Stimulated activated CD8-positive, alpha-beta memory T cell treated with anti-CD3 and anti-CD28 coated beads, Interleukin-4, amount 100 ng/mL, for 24 hours (primary cell): ENCODE data around the gene KANSL1L.

ENCODE experiments used
- DNase-seq: peaks from one replicate; pipeline ENCODE4 v3.0.0-alpha.2; 2020; ENCODE audit warnings: low read depth

The KANSL1L gene

GRCh38 chr2:210000464-210001324 lies 170.5 kb downstream of the KANSL1L start:
- no peak for DNase-seq

GRCh38 chr2:209998596-209998995 lies 172.6 kb downstream of the KANSL1L start:
- DNase-seq, result no peak

GRCh38 chr2:209993968-209994367 lies 177.2 kb downstream of the KANSL1L start:
- DNase-seq, result no peak

GRCh38 chr2:209990838-209991237 lies 180.4 kb downstream of the KANSL1L start:
- no peak for DNase-seq

GRCh38 chr2:209988010-209988409 lies 183.2 kb downstream of the KANSL1L start:
- no peak for DNase-seq

GRCh38 chr2:209986415-209986814 lies 184.8 kb downstream of the KANSL1L start:
- no peak for DNase-seq

GRCh38 chr2:209985874-209986273 lies 185.3 kb downstream of the KANSL1L start:
- no peak for DNase-seq

- no peak for DNase-seq
Observed at GRCh38 chr2:209984291-209984690, 186.9 kb downstream of the KANSL1L start.

- DNase-seq, result no peak
Observed at GRCh38 chr2:209977386-209978239, 193.6 kb downstream of the KANSL1L start.

GRCh38 chr2:209976698-209977385 lies 194.4 kb downstream of the KANSL1L start:
- DNase-seq, result no peak

GRCh38 chr2:209974576-209974975 lies 196.6 kb downstream of the KANSL1L start:
- DNase-seq, result no peak

- DNase-seq, result no peak
Observed at GRCh38 chr2:209973328-209973727, 197.9 kb downstream of the KANSL1L start.
